Head of caudate nucleus (tissue), 42 donors: Measurements from ENCODE around the gene FER.
A peak's percentile ranks its signal among the peaks of the same experiment; 100 is the strongest.
"Not testable (repeated sequence)": the region's sequence is repeated elsewhere in the genome, so short reads cannot be mapped to it uniquely, and the experiment has no call there.

Experiments
- DNase-seq, 42 donors: peaks; one replicate each; pipeline versions ENCODE4 v3.0.0 to v3.0.0-alpha.2; 2020 to 2021; ENCODE audit warnings: mixed read lengths in 7 of 42
- intact Hi-C: fragments of 100-400 bp; cut with DNase I; formaldehyde crosslinking; loops from one replicate; pipeline ENCODE4 v1.15.0; 2022

FER gene

DNA sequence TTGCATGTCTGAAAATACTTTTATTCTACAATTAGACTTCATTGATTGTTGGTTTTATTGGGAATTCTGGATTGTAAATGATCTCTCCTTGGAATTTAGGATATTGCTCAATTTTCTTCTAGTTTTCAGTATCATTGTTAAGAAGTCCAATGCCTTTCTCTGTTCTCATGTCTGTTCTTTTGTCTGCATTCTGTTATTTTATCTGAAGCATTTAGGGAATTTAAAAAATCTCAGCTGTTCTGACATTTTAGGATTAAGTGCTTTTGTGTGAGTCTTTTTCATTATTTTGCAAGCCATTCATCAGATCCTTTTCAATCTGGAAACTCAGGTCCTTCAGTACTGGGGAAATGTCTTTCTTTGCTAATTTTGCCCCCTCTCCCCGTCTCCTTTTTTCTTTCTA lies 4.4 kb upstream of the FER start:
- no peak for DNase-seq
- intact Hi-C loops: no loop called here

DNA sequence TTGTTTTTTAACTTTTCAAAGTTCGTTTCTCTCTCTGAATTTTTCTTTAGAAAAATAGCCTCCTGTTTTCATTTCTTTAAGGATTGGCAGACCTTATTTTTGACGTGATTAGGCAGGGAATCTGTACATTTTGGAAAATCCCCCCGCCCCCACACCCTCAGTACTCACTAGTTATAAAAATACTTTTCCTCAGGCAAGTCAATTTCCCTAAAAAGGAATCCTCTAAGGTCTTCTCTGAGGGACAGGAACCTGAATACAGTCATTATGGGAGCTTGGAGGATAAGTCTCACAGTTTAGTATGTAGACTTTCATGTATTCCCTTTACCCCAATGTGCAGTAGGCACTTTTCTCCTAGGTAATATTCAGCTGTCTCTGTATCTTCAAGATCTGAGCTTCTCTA lies 3.9 kb upstream of the FER start:
- DNase-seq: no peak
- intact Hi-C loops: no loop called here

DNA sequence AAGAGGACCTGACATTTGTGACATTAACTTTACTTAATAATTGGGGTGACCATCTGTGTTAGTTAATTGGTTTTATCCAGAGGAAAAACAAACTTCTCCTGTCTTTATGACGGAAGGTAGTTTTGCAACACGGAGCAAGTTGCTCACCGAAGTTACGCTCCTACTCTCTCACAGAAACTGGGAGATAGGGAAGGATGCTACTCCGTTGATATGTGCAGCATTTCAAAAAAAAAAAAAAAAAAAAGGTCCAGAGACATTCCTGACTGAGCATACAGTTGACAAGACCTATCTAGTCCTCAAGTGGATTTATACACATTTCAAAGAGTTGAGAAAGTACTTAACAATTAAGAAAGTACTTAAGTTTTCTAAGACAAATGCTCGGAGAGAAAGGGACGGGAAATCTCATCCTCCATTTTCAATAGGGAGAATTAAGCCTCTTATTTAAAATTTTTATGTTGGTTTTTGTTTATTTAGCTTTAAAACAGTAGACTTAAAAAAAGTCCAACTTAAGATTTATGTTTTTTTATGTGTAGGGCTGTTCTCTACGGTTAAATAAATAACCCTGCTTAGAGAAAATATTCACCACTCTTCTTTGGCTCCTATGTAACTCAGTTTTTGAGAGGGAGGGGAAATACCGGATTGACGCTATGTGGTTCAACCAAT lies 455 bp upstream of the FER start:
- DNase-seq: no peak
- intact Hi-C loops: no loop called here

DNA sequence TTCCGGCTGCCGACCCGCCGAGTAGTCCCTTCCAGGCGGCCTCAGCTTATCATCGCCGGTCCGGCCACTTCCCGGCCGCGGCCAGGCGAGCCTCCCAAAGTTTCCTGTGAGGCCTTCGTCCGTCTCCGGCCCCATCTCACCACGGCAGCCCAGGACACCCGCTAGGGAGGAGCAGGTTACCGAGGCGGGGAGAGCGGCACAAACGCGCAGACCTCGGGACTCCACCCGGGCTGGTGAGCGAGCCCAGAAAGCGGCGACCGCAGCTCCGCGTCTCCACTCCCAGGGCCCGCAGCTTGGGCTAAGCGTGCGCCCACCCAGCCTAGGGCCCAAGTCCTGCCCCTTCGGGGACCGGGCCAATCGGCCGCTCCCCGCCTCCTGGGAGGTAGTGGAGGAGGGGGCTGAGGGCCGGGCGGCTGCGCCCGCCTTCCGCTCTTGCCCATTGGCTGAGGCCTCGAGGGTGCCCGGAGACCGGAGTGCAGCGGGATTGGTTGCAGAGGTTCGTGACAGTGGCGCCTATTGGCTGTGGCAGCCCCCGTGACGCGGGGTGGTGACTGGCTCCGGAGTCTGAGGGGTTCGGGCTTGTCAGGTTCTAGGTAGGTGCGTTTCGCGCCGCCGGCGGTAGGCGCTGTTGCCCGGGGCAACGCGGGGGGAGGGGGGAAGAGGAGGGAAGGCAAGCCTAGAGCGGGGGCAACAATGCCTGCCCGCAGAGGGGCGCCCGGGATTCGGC lies 867 bp downstream of the FER start:
- peak; percentile 98 to 100 (median 100) for DNase-seq
- intact Hi-C loops: no loop called here

DNA sequence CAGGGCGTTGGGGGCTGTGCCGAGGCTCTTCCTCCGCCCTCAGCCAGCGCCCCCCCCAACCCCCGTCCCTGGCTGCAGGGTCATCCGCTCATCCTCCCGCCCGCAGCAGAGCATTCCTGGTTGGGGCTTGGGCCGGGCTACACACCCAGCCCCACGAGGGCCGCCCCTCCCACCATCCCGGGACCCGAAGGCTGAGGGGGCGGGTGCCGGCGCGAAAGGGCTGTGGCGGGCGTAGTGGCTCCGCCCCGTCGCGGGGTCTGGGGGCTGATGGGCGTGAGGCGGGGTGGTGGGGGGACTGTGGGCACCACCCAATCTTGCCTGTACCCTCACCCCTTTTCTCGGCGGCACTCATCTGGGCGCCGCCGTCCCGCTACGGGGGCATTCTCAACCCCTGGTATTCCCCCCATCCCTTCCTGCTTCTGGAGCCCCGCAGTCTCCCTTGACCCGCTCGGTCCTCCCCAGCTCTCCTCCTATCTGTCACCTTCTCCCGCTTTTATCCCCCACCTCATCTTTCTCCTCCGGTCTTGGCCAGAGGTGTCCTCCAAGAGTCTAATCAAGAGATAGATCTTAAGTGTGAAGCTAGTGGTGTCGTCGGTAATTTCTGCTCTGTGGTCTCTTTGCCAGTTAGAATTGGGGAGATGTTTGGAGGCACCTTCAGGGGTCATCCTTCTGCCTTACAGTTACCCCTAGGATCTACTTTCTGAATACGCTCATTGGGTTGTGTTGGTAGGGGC lies 1.6 kb downstream of the FER start:
- DNase-seq: peak in 17 of 42 donors; percentile 37 to 80 (median 66)
- intact Hi-C loops: no loop called here

DNA sequence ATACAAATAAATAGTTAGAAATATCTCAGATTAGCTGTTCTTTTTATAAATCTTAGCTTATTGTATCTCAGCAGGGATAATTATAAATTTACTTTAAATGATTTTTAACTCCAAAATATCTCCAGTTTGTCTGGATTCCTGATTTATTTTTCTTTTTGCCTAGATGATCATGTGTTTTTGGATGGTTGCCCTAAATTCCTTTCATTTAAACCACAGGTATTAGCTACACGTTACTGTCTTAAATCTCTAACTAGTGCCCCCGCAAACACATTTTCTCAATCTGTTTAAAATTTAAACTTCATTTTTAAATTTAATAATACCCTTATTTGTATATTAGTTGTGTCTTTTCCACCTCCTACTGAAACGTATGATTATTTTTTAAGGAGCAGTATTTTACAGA lies 5.6 kb downstream of the FER start:
- DNase-seq: no peak
- intact Hi-C loops: no loop called here

DNA sequence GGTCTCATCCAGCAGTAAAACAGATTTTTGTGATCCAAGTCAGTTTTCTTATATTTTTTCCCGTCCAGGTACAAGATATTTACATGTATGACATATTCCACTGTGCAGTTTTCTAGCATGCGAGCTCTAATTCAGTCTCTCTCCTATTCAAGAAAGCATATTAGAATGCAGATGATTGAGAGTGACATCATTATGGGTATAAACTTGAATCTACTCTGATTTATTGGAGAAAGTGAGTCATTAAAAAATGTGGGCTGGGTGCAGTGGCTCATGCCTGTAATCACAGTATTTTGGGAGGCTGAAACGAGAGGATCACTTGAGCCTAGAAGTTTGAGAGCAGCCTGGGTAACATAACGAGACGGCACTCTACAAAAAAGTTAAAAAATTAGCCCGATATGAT lies 6.2 kb downstream of the FER start:
- DNase-seq: peak in 3 of 42 donors; percentile 9 to 46 (median 20)
- intact Hi-C loops: no loop called here

DNA sequence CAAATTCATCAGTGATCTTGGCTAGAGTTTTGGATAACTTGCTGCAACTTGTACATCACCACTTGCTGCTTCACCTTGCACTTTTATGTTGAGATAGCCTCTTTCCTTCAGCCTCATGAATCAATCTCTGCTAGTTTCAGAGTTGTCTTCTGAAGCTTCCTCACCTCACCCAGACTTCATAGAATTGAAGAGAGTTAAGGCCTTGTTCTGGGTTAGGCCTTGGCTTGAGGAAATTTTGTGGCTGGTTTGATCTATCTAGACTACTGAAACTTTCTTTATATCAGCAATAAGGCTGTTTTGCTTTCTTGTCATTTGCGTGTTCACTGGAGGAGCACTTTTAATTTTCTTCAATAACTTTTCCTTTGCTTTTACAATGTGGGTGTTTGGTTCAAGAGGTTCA lies 12.8 kb downstream of the FER start:
- no peak for DNase-seq
- intact Hi-C loops: no loop called here

DNA sequence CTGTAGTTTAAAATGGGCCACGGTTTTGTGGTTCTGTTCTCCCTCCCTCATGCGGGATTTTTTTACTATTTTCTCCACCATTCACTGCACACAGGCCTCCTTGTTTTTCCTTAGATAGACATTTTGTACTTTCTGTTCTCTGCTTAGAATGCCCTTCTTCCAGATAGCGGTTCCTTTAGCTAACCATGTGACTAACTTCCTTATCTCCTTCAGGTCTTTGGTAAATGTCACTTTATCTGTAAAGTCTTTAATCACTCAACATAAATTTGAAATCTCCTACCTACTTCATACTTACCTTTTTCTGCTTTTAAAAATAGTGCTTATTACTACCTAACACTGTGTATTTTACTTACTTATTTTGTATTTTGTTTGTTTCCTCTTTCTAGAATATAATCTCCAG lies 15.0 kb downstream of the FER start:
- DNase-seq: no peak
- intact Hi-C loops: no loop called here

DNA sequence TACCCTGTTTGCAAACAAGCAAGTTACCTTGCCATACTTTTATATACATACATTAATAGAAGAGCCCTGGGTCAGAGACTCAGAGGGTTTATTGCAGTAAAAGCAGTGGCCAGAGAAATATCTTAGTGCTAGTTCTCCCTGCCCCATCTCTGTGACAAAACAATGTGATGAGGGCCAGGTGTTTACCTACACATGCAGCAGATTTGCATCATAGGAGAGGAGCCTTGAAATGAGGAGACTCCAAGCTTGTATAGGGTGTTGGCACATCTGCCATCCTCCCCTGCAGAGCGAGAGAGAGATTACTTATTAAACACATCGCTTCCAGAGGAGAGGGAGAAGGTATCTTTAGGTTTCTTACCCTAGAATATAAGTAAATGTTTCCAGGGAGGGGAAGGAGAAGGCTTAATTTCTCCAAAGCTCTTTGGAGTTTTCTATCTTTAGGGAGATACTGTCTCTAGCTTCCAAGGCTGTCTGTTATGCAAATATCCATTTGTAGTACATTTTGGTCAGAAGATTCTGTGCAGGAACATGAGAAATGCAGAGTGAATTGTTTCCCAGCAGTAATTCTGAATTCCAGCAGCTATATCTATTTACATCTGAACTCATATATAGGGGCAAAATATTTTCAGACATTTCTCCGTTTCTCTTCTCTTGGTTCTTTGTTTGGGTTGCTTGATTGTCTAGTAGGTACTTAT lies 15.7 kb downstream of the FER start:
- intact Hi-C loops: no loop called here
- no peak for DNase-seq

DNA sequence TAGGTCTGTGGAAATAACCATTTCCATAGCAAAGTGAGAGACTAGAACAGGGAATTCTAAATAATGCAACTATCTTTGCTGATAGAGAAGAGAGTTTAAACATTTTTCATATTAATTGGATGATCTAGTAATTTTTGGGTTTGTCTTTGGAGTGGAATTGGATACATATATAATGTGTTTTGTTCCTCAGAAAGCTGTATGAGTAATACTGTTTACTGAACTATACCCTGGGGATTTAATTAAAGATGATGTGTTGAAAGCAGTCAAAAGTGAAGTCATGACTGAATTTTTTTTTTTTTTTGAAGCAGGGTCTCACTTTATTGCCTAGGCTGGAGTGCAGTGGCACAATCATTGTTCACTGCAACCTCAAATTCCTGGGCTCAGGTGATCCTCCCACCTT lies 17.9 kb downstream of the FER start:
- intact Hi-C loops: no loop called here
- no peak for DNase-seq

DNA sequence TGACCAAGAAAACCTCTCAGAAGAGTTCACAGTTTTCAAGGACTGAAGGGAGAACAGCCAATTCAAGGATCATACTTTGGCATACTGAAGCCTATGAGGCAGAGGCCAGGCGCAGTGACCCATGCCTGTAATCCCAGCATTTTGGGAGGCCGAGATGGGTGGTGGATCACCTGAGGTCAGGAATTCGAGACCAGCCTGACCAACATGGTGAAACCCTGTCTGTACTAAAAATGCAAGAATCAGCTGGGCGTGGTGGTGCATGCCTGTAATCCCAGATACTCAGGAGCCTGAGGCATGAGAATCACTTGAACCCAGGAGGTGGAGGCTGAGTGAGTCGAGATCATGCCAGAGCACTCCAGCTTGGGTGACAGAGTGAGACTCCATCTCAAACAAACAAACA lies 19.2 kb downstream of the FER start:
- intact Hi-C loops, DNase-seq: not testable (repeated sequence)

DNA sequence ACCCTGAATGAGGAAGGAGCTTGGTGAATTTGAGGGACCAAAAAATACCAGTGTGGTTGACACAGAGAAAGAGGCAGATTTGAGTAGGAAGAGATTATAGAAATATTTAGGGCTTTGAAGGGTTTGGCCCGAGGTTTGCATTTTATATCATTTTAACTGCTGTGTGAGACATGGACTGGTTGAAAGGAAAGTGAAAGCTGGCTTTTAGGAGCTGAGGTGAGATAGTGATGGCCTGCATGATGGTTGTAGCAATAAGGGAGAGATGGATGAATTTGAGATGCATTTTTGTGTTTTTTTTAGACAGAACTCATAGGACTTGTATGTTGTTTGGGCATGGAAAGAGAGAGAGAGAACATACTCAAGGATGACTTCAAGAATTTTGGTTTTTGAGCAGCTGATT lies 21.7 kb downstream of the FER start:
- DNase-seq: no peak

DNA sequence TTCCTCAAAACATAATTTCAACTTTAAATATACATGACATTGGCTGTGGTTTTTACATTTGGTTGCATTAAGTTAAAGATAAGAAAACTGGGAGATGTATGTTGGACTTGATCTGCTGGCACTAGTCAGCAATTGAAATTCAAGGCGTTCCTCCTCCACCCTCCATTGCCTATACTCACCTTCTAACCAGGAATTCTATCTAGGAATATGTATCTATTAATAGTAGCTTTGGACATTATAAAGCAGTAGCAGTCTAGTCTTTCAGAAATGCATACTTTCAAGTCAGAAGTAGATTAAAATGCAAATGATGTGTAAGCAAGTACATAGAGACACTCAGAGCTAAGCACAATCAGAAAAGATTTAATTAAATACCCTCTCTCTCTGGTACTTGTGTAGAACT lies 24.9 kb downstream of the FER start:
- DNase-seq: no peak
- intact Hi-C loops: no loop called here

More for the DNA sequence above, 21.7 kb downstream of the FER start:
- intact Hi-C loops: no loop called here

DNA sequence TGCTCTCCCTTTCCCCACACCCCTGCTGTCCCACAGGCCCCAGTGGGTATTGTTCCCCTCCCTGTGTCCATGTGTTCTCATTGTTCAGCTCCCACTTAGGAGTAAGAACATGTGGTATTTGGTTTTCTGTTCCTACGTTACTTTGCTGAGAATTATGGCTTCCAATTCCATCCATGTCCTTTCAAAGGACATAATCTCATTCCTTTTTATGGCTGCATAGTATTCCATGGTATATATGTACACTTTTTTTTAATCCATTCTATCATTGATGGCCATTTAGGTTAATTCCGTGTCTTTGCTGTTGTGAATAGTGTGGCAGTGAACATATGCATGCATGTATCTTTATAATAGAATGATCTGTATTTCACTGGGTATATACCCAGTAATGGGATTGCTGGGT lies 25.6 kb downstream of the FER start:
- intact Hi-C loops: no loop called here
- DNase-seq: no peak

DNA sequence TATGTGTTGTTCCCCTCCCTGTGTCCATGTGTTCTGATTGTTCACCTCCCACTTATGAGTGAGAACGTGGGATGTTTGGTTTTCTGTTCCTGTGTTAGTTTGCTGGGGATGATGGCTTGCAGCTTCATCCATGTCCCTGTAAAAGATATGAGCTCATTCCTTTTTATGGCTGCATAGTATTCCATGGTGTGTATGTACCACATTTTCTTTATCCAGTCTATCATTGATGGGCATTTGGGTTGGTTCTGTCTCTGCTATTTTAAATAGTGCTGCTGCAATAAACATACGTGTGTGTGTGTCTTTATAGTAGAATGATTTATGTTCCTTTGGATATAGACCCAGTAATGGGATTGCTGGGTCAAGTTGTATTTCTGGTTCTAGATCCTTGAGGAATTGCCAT lies 26.4 kb downstream of the FER start:
- intact Hi-C loops: not testable (repeated sequence)

DNA sequence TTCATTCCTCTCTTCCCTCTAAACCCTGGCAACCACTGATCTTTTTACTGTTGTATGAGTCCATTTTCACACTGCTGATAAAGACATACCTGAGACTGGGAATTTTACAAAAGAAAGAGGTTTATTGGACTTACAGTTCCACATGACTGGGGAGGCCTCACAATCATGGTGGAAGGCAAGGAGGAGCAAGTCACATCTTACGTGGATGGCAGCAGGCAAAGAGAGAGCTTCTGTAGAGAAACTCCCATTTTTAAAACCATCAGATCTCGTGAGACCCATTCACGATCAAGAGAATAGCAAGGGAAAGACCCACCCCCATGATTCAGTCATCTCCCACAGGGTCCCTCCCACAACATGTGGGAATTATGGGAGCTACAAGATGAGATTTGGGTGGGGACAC lies 29.9 kb downstream of the FER start:
- DNase-seq, intact Hi-C loops: not testable (repeated sequence)

More for the DNA sequence above, 26.4 kb downstream of the FER start:
- DNase-seq: not testable (repeated sequence)

DNA sequence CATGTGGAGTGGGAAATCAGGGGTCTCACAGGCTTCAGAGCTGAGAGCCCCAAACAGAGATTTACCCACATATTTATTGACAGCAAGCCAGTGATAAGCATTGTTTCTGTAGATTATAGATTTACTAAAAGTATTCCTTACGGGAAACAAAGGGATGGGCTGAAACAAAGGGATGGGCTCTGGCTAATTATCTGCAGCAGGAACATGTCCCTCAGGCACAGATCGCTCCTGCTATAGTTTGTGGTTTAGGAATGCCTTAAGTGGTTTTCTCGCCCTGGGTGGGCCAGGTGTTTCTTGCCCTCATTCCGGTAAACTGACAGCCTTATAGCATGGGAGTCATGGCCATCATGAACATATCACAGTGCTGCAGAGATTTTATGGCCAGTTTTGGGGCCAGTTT lies 36.9 kb downstream of the FER start:
- intact Hi-C loops, DNase-seq: not testable (repeated sequence)

DNA sequence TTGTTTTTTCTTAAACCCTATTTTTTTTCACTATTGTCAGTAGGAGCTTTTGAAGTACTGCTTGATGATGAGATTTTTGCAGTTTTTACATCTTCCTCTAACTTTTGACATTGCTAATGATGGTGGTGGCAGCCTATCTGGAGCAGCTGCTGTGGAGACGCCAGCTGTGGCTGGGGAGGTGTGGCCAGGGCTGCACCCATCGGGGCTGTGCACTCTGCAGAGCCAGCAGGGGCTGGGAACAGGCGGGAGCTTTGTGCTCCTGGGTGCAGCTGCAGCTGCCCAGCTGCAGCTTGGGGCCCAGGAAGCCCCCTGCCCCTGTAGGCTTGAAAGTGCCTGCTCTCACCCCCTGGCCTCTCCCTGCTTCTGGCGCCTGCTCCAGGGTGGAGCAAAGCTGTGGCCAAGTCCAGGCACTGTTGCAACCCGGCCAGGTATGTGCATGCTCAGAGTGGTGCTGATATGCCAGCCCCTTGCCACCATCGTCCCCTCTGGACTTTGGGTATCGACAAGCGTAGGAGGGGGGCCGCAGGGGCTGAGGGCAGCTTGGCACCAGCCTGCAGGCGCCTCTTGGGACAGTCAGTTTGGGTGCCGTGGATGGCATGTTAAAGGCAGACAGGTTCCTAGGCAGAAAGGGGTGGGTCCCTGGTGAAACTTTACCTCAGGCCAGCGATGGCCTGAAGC lies 39.2 kb downstream of the FER start:
- intact Hi-C loops: no loop called here
- peak in 29 of 42 donors; percentile 7 to 72 (median 31) for DNase-seq
